ENCODE measurements around the gene MARCHF3.

DNA sequence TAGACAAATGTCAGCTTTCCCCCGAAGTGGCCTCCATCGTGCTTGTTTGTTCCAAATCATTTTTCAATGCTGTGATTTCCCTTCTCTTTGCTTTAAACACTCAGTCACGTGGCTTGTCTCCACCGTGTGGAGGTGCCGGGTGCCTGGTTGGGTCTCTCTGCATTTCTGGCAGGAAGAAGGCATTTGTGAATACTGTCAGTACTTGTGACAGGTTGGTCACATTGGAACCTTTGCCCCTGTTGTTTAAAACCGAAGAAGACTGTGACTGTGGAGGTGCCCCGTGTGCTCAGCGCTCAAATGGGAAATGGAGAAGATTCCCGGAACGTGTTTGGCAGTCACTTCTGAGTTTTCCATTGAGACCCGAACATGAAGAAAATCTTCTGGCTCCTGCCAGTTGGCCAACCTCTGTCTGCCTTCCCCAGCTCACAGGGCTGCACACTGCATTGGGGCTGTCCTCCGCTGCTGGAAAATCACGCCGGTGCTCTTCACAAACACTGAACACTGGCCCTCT is 178.8 kb downstream of the MARCHF3 start:
- no peak for TF ChIP-seq POLR2A (IDR thresholded peaks at IDR 0.05; ENCODE audit: low read depth, low read length)
- no peak for TF ChIP-seq TAF1 (IDR thresholded peaks at IDR 0.05; ENCODE audit: borderline replicate concordance, low read depth, low read length)
- no peak for TF ChIP-seq POLR2AphosphoS5 (IDR thresholded peaks at IDR 0.05; ENCODE audit: low read depth, low read length)

All from GM12892 (cell line).